NCI-H128 (cell line): ENCODE data around the gene MAST4.

Source experiments
- DNase-seq: peaks from one replicate; lab custom pipeline; 2025; ENCODE audit not compliant: unreplicated experiment; lab: John Stamatoyannopoulos, UW

MAST4 gene

DNA sequence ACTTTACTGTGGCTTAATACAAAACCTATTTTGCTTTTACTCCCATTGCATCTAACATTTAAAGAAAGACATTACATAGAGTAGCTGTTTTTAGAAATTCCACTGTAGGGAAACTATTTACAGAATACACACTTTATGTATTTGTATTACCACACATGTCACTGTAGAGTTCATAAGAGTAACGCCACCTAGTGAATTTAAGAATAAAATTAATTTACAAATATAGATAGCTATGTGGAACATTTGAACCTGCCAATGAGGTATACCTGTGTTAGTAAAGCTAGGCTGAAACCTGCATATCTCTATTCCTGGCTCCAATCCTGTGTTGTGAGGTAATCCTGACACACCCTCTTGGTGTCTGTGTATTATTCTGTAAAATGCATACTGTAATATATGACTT lies 234.4 kb downstream of the MAST4 start:
- no peak for DNase-seq

DNA sequence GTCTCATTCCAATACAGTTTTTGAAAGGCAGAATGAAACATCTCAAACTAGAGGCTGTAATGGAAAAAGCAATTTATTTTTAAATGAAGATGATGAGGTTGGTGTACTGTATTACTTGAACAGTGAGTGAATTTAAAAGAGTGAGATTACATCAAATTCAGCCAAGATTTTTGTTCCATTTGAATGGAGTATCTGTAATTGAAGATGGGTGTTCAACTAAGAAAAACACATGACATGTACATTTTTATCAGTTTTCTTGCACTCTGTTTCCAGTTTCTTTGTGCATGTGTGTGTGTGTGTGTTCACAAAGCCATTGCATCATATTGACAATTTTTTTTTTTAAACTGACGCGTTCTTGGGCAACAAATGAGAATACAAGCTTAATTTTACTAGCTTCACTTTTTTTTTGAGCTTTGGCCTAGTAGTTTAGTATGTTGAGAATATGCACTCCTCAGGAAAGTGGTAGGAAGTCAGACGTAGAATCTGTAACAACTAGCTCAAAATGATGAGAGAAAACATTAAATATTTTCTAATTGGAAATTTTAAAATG lies 243.5 kb downstream of the MAST4 start:
- no peak for DNase-seq

DNA sequence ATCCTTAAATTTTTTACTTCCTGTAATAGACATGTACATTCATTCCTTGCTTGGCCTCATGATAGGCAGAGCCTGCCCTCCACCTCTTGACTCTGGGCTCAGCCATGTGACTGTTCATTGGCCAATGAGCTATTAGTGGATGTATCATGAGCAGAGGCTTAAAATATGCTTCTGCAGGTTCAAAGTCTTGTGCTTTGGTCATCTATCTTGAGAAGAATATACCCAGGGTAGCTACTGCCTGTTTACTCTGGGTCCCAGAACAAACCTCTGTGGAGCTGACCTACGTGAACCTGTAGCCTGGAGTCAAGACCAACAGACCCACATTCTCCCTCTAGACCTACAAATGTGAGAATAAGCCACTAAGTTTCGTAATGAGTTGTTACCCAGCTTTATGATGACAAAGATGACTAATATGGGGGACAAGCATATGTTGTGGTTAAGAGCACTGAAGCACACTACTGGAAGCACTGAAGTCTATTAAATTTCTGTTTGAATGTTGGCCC lies 244.4 kb downstream of the MAST4 start:
- DNase-seq = no peak

DNA sequence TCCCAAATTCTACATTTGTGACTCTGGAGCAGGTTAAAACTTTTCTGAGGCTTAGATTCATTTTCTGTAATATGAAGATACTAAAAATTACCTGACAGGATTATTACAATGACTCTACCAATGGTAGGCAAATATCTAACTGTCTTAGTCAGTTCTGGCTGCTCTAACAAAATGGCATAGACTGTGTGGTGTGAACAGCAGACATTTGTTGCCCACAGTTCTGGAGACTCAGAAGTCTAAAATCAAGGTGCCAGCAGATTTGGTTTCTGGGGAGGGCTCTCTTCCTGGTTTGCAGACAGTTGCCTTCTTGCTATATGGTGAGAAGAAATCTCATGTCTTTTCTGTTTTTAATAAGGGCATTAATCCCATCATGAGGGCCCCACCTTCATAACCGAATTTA lies 245.1 kb downstream of the MAST4 start:
- DNase-seq = no peak

DNA sequence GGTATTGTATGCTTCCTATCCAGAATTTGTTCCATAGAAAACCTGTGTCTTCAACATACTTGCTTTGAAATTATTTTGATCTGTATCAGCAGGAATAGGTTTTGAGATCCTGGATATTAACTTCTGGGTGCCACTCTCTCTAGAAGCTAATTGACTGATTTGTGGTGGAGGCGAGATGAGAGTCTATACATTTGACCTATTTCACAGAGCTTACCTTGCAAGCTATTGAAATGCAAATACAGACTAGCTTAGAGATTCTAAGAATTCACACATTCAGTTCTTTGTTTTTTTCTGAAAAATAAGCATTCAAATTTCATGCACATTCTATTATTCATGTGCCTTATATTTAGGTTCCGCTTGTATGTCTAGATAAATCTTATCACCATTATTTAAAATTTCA lies 246.3 kb downstream of the MAST4 start:
- DNase-seq = no peak

DNA sequence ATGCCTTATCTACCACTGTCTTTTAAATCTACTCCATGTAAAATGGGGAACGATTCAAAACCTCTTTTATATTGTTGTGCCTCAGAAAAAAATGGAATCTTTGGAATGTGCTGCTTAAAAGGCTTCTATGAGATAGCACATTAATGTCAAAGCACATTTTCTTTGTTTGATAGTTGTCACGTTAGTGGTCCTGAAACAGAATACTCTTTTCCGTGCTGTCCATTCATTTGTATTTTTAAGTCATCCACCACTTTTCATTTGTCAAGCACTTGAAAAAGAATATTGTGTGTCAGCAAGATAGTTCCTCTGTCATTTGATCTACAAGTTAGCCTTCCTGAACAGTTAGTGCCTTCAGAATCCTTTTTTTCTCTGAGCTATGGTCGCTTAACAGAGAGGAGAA lies 246.9 kb downstream of the MAST4 start:
- no peak for DNase-seq

DNA sequence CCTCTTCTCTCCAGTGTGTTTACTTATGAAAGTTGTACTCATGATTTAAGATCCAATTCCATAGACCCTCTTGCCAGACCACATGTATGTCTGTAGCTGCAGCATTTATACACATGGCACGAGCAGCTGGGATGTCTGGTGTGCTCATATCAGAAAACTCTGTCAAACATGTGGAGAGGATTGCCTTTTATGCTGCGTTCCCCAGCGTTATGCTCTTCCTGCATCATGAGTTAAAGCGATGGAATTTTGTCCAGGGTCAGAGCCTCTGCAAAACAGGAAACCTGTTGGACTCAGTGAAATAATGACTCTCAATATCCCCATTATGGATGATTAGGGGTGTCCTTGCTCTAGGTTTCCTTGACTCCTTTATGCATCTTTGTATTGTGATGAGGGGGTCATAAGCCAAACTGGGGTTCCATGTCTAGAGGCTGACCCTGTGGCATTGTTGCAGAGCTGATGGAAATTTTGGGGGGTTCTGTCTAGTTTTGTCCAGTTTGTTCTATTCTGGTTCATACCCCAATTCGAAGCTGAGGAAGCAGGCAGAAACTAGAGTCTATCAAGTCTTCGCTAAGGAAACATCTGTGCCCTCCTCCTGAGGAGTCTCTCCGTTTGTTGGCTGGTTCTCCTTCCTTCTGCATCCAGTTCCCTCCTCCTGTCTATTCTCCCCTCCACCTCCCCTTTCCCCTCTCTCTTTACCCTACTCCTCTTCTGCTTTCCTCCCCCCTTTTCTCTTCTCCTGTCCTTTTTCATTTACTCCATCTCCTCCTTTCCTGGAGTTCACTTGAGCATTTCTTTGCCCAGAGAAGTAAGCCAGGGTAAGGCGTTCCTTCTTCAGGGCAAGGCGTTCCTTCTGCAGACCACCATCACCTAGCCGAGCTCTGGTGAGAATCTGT lies 252.8 kb downstream of the MAST4 start:
- DNase-seq = no peak

DNA sequence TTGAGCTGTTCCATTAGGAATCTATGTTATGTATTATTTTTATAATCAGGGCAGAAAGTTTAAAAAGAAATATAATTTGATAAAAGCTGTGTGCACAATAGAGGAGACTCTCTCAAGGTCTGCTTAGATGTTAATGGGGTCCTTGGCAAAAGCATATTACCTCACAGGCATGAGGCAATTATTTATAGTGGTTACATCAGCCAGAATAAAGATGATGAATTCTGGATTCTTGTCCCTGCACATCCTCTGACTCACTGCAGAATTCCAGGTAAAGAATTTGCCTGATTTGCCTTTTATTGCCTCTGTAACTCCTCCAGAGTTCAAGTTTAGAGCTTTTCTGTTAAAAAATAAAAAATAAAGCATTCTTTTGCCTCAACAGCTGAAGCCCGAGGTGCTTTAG lies 253.6 kb downstream of the MAST4 start:
- no peak for DNase-seq

DNA sequence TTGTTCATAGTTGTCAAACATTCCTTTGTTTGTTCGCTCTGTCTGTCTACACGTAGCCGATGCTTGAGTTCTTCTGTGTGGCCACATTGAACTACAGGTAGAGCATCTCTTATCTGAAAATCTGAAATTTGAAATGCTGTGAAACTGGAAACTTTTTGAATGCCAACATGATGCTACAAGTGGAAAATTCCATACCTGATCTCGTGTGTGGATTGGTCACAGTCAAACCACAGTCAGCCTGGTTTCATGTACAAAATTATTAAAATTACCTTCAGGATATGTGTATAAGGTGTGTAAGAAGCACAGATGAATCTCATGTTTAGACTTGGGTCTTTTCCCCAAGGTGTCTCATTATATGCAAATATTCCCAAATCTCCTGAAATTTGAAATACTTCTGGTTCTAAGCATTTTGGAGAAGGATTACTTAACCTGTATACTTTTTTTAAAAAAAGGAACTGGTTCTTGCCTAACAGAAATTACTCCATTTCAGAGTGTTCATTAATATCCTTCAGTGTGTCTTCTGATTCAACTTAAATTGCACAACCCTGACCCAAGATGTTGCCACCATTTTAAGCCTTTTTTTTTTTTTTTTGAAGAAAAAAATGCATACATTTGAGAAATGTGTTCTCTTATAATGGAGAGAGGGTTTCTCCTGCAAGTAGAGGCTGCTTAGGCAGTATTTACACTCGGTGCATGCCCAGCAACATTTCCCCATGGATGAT lies 254.3 kb downstream of the MAST4 start:
- no peak for DNase-seq

DNA sequence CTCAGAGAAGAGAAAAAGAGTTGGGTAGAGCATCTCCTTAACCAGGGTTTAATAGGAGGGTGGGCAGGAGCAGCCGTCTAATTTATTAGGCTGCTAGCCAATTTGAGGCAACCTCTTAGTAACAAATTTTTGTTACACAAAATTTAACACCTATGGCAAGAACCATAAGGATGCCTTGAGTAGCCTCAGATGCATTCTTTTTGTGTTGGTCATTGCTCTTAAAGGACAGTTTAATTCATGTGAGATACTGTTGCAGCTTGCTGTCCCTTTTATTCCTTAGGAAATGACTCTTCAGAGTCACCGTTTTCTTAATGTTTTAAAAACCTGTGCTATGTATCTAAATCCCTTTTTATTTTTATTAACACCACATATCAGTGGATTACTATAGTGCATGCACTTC lies 255.1 kb downstream of the MAST4 start:
- DNase-seq = no peak

DNA sequence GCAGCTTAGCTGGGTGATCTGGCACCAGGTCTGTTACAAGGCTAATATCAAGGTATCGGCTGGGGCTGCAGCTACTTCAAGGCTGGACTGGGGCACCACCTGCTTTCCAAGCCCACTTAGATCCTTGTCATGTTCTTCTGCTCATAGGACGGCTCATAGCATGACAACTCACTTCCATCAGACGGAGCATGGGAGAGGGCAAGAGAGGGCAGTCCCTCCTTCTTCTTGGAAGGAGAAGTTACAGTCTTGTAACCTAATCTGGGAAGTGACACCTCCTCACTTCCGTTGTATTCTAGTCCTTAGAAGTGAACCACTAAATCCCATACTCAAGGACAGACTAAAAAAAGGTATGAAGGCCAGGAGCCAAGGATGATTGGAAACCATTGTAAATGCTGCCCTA lies 258.2 kb downstream of the MAST4 start:
- DNase-seq = no peak

DNA sequence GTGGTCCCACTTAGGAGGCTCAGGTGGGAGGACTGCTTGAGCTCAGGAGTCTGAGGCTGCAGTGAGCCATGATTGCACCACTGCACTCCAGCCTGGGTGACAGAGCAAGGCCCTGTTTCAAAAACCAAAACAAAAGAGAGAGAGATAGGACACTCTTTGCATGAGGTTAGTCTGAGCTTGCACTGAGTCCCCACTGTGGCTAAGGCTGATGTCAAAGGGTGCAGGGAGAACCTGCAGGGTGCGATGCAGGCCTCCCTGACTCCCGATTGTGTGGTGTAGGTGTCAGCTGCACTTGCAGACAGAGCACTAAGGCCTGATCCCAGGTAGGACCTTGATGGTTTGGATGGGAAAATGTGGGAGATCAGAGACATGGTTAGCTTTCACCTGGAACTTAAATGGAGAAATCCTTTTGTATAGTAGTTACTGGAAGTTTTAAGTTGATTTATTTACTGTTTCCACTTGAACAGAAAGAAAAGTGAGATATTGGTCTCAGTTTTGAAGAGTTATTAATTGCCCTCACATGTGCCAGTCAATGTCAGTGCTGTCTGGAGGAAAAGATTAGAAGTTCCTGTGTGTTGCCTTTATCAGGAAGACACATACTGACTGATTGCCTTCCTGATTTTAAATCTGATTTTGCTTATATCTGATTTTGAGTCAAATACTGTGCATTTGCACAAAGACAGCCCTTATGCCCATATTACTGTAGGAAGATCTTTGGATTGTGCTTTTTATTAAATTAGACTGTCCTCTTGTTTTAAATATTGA lies 260.0 kb downstream of the MAST4 start:
- no peak for DNase-seq

DNA sequence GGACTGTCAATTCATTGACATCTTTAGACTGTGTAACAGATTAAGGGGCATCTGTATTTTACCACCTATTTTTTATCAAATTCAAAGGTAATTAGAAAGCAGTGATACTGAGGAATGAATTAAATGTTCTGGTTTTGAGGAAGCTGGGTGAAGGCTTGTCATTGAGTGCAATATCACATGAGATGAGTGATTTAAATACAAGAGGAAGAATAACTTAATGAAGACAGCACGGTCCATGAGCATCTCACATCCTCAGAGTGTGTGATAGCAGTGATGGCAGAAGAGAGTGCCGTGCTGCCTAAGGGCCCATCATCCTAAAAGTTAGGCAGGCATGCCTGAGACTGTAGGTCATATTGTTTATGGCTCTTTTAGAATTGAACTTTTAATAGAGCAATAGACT lies 263.3 kb downstream of the MAST4 start:
- no peak for DNase-seq

DNA sequence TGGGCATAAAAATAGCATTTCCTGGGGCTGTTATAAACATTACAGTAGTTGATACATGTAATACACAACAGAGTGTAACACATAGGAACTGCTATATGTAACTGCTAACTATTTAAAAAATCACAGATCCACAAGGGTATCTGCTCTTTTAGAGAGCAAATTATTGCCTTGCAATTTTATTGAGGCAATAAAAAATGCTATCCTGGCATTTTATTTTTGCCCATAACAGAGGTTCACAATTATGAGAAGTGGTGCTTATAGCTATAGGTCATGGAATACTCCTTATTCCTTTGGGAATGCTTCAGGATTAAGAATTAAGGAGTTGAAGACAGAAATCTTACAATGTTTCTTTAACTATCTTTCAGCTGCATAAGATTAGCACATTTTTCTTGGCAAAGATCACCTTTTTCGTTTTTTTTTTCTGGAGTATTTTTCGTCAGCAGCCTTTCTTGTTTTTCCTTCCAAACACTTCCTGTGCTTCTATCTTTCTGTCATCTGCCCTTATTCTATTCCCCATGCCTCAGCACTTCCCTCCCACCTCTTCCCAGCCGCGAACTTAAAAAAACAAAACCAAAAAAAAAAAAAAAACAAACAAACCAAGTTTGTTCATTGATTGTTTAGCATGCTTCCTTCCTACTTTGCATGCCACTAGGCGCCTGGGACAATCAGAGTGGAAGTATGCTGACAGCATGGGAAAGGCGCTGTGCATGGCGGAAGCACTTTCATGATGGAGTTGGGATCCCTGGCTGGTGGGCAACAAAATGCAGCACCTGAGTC lies 264.2 kb downstream of the MAST4 start:
- DNase-seq = no peak

DNA sequence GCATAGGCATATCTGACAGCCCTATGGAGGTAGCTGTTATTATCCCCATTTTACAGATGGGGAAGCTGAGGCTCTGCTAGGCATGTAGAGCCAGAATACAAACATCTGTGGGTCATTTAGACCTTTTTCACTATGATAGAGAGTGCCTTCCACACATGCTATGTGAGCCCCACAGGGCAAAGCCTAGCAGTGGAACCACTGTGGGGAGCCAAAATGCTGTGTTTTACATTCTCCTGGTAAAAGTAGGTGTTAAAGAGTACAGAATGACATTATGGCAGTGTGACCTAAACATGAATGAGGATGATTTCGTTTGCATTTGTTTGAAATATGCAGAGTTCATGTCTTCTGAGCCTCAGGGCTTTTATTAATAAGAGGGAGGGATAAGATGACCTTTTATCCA lies 265.2 kb downstream of the MAST4 start:
- no peak for DNase-seq

DNA sequence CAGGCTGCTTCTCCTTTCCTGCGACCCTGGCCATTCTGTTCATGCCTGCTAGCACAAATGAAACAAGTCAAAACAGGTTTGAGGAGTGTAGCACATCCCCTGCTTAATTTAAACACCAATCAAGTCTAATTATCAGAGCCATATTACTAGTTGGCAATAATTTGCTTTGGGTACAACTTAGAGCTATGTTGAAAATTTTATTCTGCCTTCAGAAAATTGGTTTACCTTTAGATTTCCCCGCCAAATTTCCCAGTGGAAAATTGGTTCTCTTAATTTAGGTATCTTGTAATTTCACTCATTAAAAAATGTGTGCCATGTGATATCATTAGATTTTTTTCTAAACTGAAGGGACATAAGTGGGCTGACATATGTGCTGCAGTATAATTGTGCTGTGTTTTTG lies 265.8 kb downstream of the MAST4 start:
- no peak for DNase-seq

DNA sequence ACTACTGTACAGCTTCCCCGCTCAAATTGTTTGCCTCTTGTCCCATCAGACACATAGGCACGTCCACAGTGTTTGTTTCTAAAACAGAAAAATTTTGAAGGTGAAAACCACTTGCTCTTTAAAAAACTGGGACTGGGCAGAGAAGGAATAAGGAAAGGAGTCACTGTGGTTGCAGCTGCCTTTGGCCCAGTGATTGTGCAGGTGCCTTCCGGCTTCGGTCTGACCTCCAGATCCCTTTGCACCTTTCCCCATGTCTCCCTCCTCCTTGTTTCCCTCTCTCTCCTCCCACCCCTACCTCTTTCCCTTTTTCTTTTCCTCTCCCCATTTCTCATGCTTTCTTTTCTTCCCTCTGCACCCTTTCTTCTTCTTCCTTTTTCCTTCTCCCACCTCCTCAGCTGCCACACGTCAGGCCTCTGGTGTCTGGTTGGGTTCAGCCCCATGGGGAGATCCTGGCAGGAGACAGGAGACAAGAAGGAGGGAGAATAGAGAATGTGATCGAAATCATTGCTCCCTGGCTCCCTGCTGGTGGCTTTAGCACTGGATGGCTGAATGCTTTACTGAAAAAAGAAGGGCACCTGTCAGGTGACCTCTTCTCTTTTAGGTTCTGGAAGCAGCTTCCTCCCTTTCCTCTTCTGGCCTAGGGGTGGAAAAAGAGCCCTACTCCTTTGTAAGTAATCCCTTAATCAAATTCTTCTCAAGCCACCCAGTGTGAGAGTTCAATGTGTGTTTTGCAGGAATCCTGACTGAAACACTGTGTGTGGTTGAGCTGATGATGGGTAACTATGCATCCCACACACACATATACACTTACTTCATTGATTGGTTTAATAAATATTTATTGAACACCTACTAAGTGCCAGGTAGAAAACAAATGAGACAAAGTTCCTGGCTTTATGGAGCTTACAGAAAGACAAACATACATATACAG lies 267.3 kb downstream of the MAST4 start:
- no peak for DNase-seq

DNA sequence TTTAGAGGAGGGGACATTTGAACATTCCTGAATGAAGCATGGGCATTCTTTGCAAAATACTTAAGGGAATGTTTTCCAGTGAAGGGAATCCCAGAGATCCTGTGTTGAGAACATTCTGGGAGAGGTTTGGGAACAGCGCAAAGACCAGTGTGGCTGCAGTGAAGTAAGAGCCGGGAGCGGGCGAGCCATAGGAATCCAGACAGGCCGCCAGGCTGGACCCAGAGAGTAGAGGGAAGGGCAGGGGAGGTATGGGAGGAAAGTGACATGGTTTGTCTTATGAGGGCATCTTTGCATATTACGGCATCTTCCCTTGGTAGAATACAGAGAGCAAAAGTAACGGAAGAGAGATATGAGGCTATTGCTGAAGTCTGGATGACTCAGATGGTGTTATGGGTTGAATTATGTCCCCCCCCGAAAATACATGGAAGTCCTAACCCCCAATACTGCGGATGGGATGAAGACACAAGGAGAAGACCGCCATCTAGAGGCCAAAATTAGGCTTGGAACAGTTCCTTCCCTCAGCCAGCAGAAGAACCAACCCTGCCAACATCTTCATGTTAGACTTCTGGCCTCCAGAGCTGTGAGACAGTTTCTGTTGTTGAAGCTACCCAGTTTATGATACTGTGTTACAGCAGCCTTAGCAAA lies 268.2 kb downstream of the MAST4 start:
- no peak for DNase-seq
